GM18870 (cell line): ENCODE measurements around the gene VAV3.

Experiments
- ATAC-seq: cut with Tn5 transposase; IDR thresholded peaks from one replicate; pipeline ENCODE4 v1.9.1; 2021; ENCODE audit warnings: moderate library complexity; ENCODE audit not compliant: unreplicated experiment

VAV3 gene

GRCh38 chr1:107691540-107691939 is 273.4 kb downstream of the VAV3 start:
- no peak for ATAC-seq

- ATAC-seq: no peak
Measured at GRCh38 chr1:107690491-107690890, 274.5 kb downstream of the VAV3 start.

GRCh38 chr1:107689733-107690132 is 275.2 kb downstream of the VAV3 start:
- ATAC-seq: no peak

- no peak for ATAC-seq
Measured at GRCh38 chr1:107689159-107689558, 275.8 kb downstream of the VAV3 start.

- no peak for ATAC-seq
Measured at GRCh38 chr1:107687849-107688753, 276.9 kb downstream of the VAV3 start.

GRCh38 chr1:107683683-107684082 is 281.3 kb downstream of the VAV3 start:
- no peak for ATAC-seq

DNA sequence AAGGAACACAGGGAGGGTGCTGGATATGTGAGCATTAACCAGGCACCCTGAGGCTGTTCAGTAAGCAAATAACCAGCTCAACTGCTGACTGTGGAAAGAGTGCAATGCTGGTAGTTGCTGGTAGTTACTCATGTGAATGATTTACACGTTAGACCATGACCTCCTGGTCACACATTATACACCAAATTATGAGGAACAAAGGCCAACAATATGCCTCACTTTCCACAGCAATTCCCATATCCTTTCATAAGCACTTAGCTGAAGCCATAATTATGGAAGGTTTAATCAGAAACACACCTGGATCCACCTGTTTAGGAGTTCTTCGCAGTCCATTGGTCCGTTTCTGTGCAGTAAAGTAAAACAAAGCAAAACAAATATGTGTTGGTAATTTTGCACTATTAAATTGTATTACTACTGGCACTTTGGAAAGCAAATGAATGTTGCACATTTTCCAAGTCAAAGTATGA is 281.8 kb downstream of the VAV3 start:
- ATAC-seq: no peak

- no peak for ATAC-seq
Measured at GRCh38 chr1:107682467-107682866, 282.5 kb downstream of the VAV3 start.

DNA sequence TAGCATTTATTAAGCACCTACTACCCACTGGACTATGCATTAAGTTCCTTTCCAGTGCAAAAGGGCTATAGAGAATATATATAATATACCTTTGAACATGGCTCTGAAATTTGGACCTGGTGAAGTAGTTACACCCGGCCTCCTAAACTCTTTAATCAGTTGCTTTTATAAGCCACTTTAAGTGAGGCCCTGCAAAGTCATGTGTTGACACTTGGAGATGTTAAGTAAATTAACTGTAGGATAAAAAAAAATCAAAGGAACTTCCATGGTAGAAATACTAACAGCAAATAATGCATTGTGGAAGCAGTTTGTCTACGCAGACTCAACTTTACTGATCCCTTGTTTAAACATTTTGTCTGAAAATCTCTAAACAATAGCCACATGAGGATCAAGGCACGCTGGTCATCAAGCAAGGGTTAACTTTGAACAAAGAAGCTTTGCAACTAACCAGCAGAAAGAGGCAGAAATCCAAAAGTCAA is 283.9 kb downstream of the VAV3 start:
- ATAC-seq: no peak

DNA sequence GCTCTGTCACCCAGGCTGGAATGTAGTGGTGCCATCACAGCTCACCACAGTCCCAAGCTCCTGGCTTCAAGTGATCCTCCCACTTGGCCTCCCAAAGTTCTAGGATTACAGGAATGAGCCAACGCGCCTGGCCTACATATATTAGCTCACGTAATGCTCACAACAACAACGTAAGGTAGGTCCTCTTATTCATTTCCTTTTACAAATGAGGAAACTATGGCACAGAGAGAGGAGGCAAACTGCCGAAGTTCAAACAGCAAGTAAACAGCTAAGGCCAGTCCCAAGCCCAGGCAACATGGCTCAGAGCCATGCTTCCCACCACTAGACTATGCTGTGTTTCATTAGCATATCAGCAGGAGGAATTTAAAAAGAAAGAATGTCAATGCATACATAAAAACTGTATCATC is 284.4 kb downstream of the VAV3 start:
- ATAC-seq: no peak

- ATAC-seq: no peak
Measured at GRCh38 chr1:107679411-107679953, 285.5 kb downstream of the VAV3 start.

- no peak for ATAC-seq
Measured at GRCh38 chr1:107678993-107679392, 286.0 kb downstream of the VAV3 start.

GRCh38 chr1:107677697-107678096 is 287.3 kb downstream of the VAV3 start:
- ATAC-seq: no peak

GRCh38 chr1:107674486-107674885 is 290.5 kb downstream of the VAV3 start:
- no peak for ATAC-seq

DNA sequence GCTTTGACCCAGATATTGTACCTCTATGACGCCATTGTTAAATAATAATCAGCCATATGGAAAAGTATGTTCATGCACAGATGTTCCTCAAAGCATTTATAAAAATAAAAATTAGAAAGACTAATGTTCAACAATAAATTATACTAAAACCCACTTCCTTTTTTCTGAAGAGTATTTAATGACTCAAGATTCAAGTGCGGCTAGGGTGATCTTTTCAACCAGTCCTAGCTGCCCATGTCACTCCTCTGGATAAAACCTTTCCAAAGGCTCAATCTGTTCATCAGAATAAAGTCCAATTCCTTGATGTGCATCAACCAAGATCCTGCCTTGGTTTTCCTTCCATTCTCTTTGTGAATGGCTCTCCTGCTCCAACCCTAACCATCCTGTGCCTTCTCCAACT is 292.0 kb downstream of the VAV3 start:
- no peak for ATAC-seq

GRCh38 chr1:107670397-107671040 is 294.5 kb downstream of the VAV3 start:
- no peak for ATAC-seq

- no peak for ATAC-seq
Measured at GRCh38 chr1:107669996-107670395, 295.0 kb downstream of the VAV3 start.

- ATAC-seq: no peak
Measured at GRCh38 chr1:107668762-107669161, 296.2 kb downstream of the VAV3 start.

GRCh38 chr1:107666493-107666892 is 298.5 kb downstream of the VAV3 start:
- no peak for ATAC-seq

- no peak for ATAC-seq
Measured at GRCh38 chr1:107664982-107665925, 299.7 kb downstream of the VAV3 start.

- ATAC-seq: no peak
Measured at GRCh38 chr1:107662971-107663370, 302.0 kb downstream of the VAV3 start.
